ENCODE measurements around the gene FAM217A. TPM values are rescaled to one million over a fixed set of nuclear protein-coding genes. Genes with fewer than 3 reads are reported as not detected.

The FAM217A gene
- total and polyA plus RNA-seq, 9 of the 15 experiments (the other 6 are each of a cell fraction or from before 2014, with no cell fraction given) = not detected

- peaks cover 21% of the 10 kb centered on the region for H4K20me1 ChIP-seq (replicated peaks; ENCODE audit: control insufficient read depth, insufficient read depth, low read length)
- intact Hi-C loops (cut with micrococcal nuclease) = loop anchor here (10.0 kb wide), 1 partner anchor 673 kb away; no protein-coding TSS in a partner anchor
- H3K9me3 ChIP-seq (replicated peaks; ENCODE audit: control insufficient read depth, insufficient read depth, low read depth, low read length) = no peaks in the 10 kb centered on the region
- ChIA-PET CTCF (ENCODE audit: low intra/inter-chr PET ratio) (no interaction called here), POLR2A (no interaction called here)
- in situ Hi-C loops (cut with MboI) = no loop called here
- no peak overlapping the region; a peak in 1 of 4 replicates for H3K9ac ChIP-seq (ENCODE audit: insufficient read depth in 1 of 2, low read depth in 2 of 2, low read length in 2 of 2)
- H3K79me2 ChIP-seq (ENCODE audit: control insufficient read depth, insufficient read depth, low read length) = peaks cover 99% of the 10 kb centered on the region
- H2AFZ ChIP-seq (ENCODE audit: low read depth, low read length) = no peak overlapping the region
- ATAC-seq = peak; percentile 10; the same call in 2 of the 3 replicates
- H3K27ac ChIP-seq (ENCODE audit: extremely low read depth, low read depth, low read length) = no peak overlapping the region
- FAIRE-seq = no peak
- no peaks in the 10 kb centered on the region for H3K27me3 ChIP-seq (ENCODE audit: control insufficient read depth in 2 of 2, insufficient read depth in 2 of 2, low read length in 2 of 2)
- TF ChIP-seq ZNF584 (CRISPR knock-in tag; IDR thresholded peaks at IDR 0.05; ENCODE audit: low read depth) (no peak), DPF2 (IDR thresholded peaks at IDR 0.05) (0 out of 2 replicates have a peak, but pooled peaks have one; percentile 42), ATF3 (IDR thresholded peaks at IDR 0.05) (peak; percentile 34; the same call in 1 of the 2 replicates), ATF3 (CRISPR knock-in tag; conservative IDR thresholded peaks at IDR 0.05) (no peak), BRCA1 (IDR thresholded peaks at IDR 0.05) (no peak), BRCA1 (CRISPR knock-in tag; IDR thresholded peaks at IDR 0.05) (no peak), PHF21A (IDR thresholded peaks at IDR 0.05; ENCODE audit: borderline replicate concordance, low read depth) (no peak)
- H3K4me3 ChIP-seq = no peak overlapping the region
- DNase-seq (ENCODE audit: extremely low read depth in 1 of 4, low spot score in 3 of 4) = peak in 1 of 4 experiments; percentile 42
- H3K4me2 ChIP-seq (ENCODE audit: insufficient read depth, low read length) = no peak overlapping the region
- peaks cover 86% of the 10 kb centered on the region for H3K36me3 ChIP-seq (ENCODE audit: control insufficient read depth, insufficient read depth, low read length)
- peaks cover 13 to 41% of the 10 kb centered on the region in 2 experiments for H3K4me1 ChIP-seq (replicated peaks in 1 of 2; ENCODE audit: control insufficient read depth in 2 of 2, insufficient read depth in 2 of 2, low read length in 2 of 2)
- BruUV-seq (replicated peaks) = no TSS peak
- peaks cover 7% of the 10 kb centered on the region for H3K9me1 ChIP-seq (ENCODE audit: control insufficient read depth, insufficient read depth, low read length)
Measured at GRCh38 chr6:4028051-4028450, 50.9 kb downstream of the FAM217A start.
